Right lobe of liver (tissue), 6 donors: ENCODE results near the gene ADD2. TPM values are rescaled to one million over a fixed set of nuclear protein-coding genes. Genes with fewer than 3 reads are reported as not detected.

Experiments
- ATAC-seq, 4 donors: fragments of 200-7000 bp; cut with Tn5 transposase; one replicate each; pipeline ENCODE4 v1.9.1; 2020; ENCODE audit warnings: mild to moderate bottlenecking in 4 of 4, moderate library complexity in 4 of 4
- DNase-seq, 3 donors: peaks; one replicate each; pipeline ENCODE4 v3.0.0-alpha.2; 2020
- H3K27ac ChIP-seq, 3 donors: fragments of 200-600 bp; one replicate each; pipeline ENCODE4 v1.8.0; 2022
- H3K27me3 ChIP-seq, 2 donors: fragments of 200-600 bp; one replicate each; pipeline ENCODE4 v1.8.0; 2022
- H3K36me3 ChIP-seq, 4 donors: fragments of 200-600 bp; sonication (generic) in 1 of 4; one replicate each; pipeline versions ENCODE4 v1.5.1 to v1.8.0; 2017 to 2022; ENCODE audit warnings: control low read depth in 1 of 4
- H3K4me1 ChIP-seq, 4 donors: fragments of 200-600 bp; sonication (generic) in 1 of 4; one replicate each; pipeline versions ENCODE4 v1.5.1 to v1.8.0; 2017 to 2022; ENCODE audit warnings: control low read depth in 1 of 4
- H3K4me3 ChIP-seq, 3 donors: fragments of 200-600 bp; one replicate each; pipeline ENCODE4 v1.8.0; 2022
- H3K9me3 ChIP-seq, 4 donors: fragments of 200-600 bp; sonication (generic) in 1 of 4; one replicate each; pipeline versions ENCODE4 v1.5.1 to v1.8.0; 2017 to 2022; ENCODE audit warnings: control low read depth in 1 of 4
- POLR2A ChIP-seq: fragments of 450-650 bp; IDR thresholded peaks from one replicate; pipeline ENCODE4 v1.6.1; 2017; ENCODE audit warnings: antibody characterized with exemption, mild to moderate bottlenecking
- WGBS: methylation state at CpG from one replicate; pipeline ENCODE4 v1.1.6; 2018; ENCODE audit warnings: low coverage, low lambda C conversion rate; ENCODE audit not compliant: insufficient coverage; ENCODE audit errors: missing lambda C conversion rate; 5-methylcytosine and 5-hydroxymethylcytosine counted together
- intact Hi-C, 2 donors: fragments of 100-400 bp; cut with DNase I; formaldehyde crosslinking; loops; one replicate each; pipeline versions ENCODE4 v1.11.2 to v1.14.1; 2022
- total RNA-seq, 6 experiments: library from RNA; depleted of rRNA in 2 of 6; stranded (reverse); fragments of >200 nt in 2 of 6; fragmentation: NEBNext Ultra II Directional in 3 of 6; extraction: Animal tissue kit (Norgen Biotek cat#: 25700) in 3 of 6; gene quantifications; one replicate each; pipeline versions ENCODE4 v1.1.0 to v1.2.4, GENCODE V29; 2016 to 2023
- TF ChIP-seq, protein P1 (sequence below), 4 donors: fragments of 200-600 bp in 3 of 4; fragments of 450-650 bp in 1 of 4; IDR thresholded peaks; one replicate each; pipeline versions ENCODE4 v1.5.1 to v1.8.0; 2016 to 2022; ENCODE audit warnings: antibody characterized with exemption in 4 of 4, mild to moderate bottlenecking in 2 of 4
- donor health status: DM: no; HTN: yes; CAD: no.
- donor health status: DM: no; HTN: no; CAD: no.
- donor health status: DM: no; HTN: no; CAD: no.
- donor health status: DM: no; HTN: yes; CAD: no.
- donor health status: DM: no; HTN: yes; CAD: no.

Gene ADD2
- total RNA-seq, 6 experiments from 2014 or later: under 0.01 to 1.00 (median 0.14) TPM; not detected in 1

DNA sequence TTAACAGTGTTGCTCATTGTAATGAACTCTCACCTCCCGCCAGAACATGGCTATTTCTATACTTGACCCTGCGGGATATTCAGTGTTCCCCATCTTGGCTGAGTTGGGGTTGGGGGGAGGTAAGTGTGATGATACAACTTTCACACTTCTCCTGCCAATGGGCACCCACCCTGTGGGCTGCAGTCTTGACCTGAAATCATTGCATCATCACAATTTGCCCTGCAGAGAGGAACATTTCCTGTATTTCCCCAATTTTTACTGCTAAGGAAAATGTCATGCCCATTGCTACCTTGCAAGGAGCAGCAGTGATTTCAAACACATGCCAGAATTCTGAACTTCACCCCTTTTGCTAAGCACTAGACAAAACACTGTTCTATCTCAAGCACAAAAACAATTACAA lies 92.1 kb downstream of the ADD2 start:
- Histone ChIP-seq H3K27ac (no peak overlapping the region), H3K4me1 (no peaks in the 10 kb centered on the region), H3K4me3 (no peak overlapping the region), H3K36me3 (no peaks in the 10 kb centered on the region), H3K9me3 (no peaks in the 10 kb centered on the region), H3K27me3 (no peaks in the 10 kb centered on the region)
- no peak for DNase-seq
- WGBS: 87% methylated on average over 2 of the region's 2 CpGs
- TF ChIP-seq, protein P1, sequence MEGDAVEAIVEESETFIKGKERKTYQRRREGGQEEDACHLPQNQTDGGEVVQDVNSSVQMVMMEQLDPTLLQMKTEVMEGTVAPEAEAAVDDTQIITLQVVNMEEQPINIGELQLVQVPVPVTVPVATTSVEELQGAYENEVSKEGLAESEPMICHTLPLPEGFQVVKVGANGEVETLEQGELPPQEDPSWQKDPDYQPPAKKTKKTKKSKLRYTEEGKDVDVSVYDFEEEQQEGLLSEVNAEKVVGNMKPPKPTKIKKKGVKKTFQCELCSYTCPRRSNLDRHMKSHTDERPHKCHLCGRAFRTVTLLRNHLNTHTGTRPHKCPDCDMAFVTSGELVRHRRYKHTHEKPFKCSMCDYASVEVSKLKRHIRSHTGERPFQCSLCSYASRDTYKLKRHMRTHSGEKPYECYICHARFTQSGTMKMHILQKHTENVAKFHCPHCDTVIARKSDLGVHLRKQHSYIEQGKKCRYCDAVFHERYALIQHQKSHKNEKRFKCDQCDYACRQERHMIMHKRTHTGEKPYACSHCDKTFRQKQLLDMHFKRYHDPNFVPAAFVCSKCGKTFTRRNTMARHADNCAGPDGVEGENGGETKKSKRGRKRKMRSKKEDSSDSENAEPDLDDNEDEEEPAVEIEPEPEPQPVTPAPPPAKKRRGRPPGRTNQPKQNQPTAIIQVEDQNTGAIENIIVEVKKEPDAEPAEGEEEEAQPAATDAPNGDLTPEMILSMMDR (IDR thresholded peaks at IDR 0.05): no peak
- TF ChIP-seq POLR2A: no peak
- intact Hi-C loops: no loop called here
- no peak for ATAC-seq

GRCh38 chr2:70674636-70675430 lies 93.2 kb downstream of the ADD2 start:
- no peak for TF ChIP-seq POLR2A
- TF ChIP-seq, protein P1 (IDR thresholded peaks at IDR 0.05): no peak
- Histone ChIP-seq H3K36me3 (no peaks in the 10 kb centered on the region), H3K9me3 (no peaks in the 10 kb centered on the region), H3K27ac (no peak overlapping the region), H3K4me3 (no peak overlapping the region), H3K4me1 (no peaks in the 10 kb centered on the region), H3K27me3 (no peaks in the 10 kb centered on the region)
- intact Hi-C loops: no loop called here
- DNase-seq (no peak), ATAC-seq (no peak)
- WGBS: 93% methylated on average over 6 of the region's 11 CpGs

- DNase-seq (no peak), ATAC-seq (no peak)
- H3K27ac ChIP-seq: no peak overlapping the region
- H3K4me3 ChIP-seq: no peak overlapping the region
- H3K36me3 ChIP-seq: no peaks in the 10 kb centered on the region
- H3K9me3 ChIP-seq: no peaks in the 10 kb centered on the region
- intact Hi-C loops: no loop called here
- no peaks in the 10 kb centered on the region for H3K4me1 ChIP-seq
- TF ChIP-seq, protein P1 (IDR thresholded peaks at IDR 0.05): no peak
- TF ChIP-seq POLR2A: no peak
- 63% methylated on average over 4 of the region's 7 CpGs for WGBS
- H3K27me3 ChIP-seq: no peaks in the 10 kb centered on the region
Observed at GRCh38 chr2:70673041-70673647, 94.9 kb downstream of the ADD2 start.

GRCh38 chr2:70671092-70671675 lies 96.8 kb downstream of the ADD2 start:
- no peaks in the 10 kb centered on the region for H3K9me3 ChIP-seq
- no peaks in the 10 kb centered on the region for H3K36me3 ChIP-seq
- WGBS: 69% methylated on average over 3 of the region's 7 CpGs
- H3K27ac ChIP-seq: no peak overlapping the region
- H3K4me1 ChIP-seq: no peaks in the 10 kb centered on the region
- H3K4me3 ChIP-seq: no peak overlapping the region
- ATAC-seq (no peak), DNase-seq (no peak)
- intact Hi-C loops: no loop called here
- no peaks in the 10 kb centered on the region for H3K27me3 ChIP-seq
- TF ChIP-seq, protein P1 (IDR thresholded peaks at IDR 0.05): no peak
- TF ChIP-seq POLR2A: no peak
